HG03196 (cell line): ENCODE results near the gene POLH.

ENCODE experiments used
- ATAC-seq: cut with Tn5 transposase; IDR thresholded peaks from one replicate; pipeline ENCODE4 v1.9.1; 2021; ENCODE audit not compliant: unreplicated experiment

POLH gene

DNA sequence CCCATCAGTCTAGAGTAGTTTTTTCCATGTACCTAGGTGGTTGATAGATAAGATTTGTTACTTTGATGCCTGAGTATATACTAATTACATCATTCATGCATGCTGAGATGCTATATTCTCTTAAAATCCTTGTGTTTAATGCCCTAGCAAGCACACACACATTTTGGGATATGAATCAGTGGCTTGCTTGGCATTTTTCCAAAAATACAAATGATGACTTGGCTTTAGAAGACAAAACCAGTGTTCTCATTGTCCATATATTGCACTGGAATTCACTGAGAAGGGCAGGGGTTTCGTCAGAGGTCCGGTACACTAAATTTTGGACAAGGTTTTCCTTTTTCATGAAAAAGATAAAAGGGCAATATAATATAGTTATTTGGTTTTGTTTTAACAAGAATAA lies 28.2 kb downstream of the POLH start:
- no peak for ATAC-seq

GRCh38 chr6:43606019-43606418 lies 30.0 kb downstream of the POLH start:
- ATAC-seq, result no peak

DNA sequence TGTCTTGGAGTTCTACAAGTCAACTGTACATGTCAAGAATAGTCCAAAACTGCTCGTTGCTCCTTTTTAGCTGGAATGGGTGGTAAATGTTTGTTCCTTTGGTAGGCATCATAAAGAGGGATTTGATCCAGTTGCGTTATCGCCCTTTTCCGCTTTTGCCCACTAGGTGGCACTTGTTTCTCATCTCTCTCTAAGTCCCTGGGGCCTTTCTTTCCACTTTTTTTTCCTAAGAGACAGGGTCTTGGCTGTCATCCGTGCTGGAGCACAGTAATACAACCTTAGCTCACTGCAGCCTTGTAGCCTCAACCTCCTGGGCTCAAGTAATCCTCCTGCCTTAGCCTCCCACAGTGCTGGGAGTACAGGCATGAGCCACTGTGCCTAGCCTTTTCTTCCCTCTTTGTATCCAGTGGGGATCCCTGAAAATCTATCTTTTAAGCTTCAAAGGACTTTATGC lies 32.4 kb downstream of the POLH start:
- ATAC-seq, result no peak

DNA sequence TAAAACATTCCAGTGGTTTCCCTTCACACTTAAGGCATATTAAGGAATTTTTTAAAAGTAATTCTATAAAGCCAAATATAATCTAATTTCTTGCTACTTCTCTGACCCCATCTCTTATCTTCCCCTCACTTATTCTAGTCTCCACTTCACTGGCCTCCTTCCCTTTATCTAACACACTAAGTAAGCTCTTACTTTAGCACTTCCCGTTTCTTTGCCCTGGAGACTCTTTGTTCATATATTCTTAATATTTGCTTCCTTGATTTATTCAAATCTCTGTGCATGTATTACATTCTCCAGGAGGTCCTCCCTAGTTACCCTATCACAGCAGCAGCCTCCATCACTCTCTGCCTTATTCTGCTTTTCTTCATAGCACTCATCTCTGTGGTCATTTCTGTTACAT lies 32.8 kb downstream of the POLH start:
- no peak for ATAC-seq

- ATAC-seq, result no peak
These were observed 33.4 kb downstream of the POLH start for GRCh38 chr6:43609402-43609801.

- ATAC-seq, result no peak
These were observed 34.4 kb downstream of the POLH start for GRCh38 chr6:43610431-43610830.

GRCh38 chr6:43613721-43614395 lies 37.9 kb downstream of the POLH start:
- ATAC-seq, result no peak

GRCh38 chr6:43614396-43614730 lies 38.4 kb downstream of the POLH start:
- ATAC-seq, result no peak

GRCh38 chr6:43616725-43617472 lies 40.9 kb downstream of the POLH start:
- ATAC-seq, result no peak

- no peak for ATAC-seq
These were observed 45.3 kb downstream of the POLH start for GRCh38 chr6:43621078-43621835.

DNA sequence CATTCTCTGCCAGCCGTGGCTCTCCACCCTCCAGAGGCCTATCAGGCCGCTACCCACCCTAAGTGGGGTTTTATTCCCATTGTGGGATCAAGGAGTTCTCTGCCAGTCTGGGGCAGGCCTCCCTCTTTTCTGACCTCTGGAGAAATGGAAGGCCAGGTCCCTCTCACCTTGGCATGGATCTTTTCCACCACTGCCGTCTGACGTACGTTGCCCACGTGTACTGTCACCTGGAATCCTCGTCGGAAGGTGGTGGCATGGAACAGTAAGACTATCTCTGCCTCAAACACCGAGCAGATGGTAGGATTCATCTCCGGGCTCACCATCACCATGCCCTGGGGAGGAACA lies 45.8 kb downstream of the POLH start:
- ATAC-seq, result no peak

DNA sequence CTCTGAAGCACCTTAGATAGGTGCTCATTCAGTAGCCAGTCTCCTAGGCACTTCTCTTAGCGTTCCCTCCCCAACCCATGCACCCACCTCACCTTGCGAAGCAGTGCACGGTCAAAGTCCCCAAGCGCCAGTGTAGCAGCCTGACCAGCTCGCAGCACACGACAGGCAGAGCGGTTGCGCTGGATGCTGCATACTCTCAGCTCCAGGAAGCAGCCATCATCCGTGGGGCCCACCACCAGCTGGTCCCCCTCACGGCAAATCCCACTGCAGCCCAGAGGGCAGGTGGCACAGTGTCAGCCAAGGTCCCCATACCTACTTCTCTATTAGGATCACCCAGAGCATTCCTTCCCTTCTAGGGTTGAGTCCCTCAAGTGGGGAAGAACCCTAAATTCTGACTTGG lies 46.6 kb downstream of the POLH start:
- ATAC-seq, result no peak

- no peak for ATAC-seq
These were observed 48.1 kb downstream of the POLH start for GRCh38 chr6:43623880-43624785.

GRCh38 chr6:43624786-43625288 lies 48.9 kb downstream of the POLH start:
- ATAC-seq, result no peak

DNA sequence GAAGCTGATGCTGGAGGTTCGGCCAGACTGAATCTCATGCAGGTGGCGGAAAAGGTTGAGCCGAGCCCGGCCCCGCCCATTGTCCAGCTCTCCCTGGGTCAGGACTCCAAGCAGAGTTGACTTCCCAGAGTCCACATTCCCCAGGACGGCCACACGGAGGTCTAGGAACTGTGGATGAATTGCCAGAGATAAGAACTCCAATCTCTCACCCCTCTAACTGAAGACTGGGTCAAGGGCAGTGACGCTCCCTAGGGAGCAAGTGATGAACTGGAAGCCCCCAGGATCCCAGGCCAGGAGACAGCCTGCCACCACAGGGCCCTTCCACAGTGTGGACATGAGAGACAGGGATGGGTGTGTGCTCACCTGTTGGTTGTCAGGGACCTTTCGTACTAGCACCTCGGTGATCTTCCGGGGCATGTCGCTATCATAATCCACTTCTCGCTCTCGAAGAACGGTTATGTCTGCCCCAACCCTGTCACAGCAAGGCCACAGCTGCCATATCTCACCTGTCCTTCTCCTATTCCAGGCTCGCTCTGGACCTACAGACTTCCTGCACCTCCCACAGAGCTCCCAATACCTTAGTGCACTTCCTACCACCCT lies 49.5 kb downstream of the POLH start:
- no peak for ATAC-seq

DNA sequence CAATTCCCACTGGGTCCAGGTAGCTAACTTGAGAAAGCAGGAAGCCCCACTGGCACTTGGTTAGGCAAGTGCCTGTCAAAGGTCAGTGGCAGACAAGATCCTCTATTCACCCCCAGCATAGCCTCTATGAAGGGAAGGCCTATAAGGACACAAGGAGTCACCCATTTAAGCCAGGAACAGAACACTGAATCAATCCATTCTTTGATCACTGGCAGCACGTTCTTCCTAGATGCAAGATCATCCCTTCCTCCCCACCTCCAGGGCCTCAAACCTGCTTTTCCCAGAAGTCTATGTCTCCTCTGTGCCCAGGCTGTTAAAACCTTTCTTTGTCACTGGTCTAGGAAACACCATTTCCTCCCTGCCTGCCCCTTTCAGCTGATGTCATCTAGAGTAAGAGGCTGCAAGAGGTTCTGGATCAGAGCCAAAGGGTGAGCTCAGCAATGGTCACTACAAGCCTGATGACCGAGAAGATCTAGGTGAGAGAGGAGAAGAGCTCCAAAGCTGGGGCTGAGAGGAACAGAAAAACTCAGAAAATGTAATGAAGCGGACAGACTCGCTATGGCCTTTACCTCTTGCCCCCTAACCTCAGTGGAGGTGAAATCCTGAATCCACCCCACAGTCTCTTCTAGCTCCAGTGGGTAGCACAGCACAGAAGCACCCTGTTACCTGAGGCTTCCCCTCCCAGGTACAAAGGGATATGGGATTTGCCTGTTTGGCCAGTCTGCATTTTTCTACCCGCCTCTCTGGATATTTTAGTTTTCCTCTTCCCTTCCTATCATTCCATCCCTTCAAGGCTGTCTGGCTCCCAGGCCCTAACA lies 51.2 kb downstream of the POLH start:
- no peak for ATAC-seq

DNA sequence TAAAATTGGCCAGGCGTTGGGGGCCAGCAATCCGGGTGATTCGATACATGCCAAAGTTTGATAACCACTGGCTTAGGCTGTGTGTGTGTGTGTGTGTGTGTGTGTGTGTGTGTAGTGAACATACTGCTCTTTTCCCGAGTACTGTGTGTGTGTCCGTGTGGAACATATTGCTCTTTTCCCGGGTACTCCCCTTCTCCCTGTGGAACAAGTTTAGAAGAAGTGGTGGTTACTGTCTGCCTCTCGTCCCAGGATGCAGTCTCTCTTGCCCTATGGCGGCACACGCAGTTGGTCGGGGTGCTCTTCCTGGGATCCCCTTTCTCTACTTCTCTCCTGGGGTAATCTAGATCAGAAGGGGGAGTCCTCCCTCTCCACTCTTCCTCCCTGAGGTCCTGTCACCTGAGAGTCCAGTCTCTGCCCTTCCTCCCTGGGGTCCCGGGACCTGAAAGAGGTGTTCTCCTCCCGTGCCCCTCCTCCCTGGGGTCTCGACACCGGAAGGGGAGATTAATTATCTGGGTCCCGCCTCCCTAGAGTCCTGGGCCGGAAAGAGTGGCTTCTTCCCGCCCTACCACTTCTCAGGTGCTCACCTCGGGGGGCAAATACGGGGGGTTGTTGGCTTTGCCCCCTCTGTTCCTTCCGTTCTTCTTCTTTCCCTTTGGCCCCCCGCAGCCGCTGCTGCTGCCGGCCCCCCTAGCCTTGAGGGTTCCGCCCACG lies 52.6 kb downstream of the POLH start:
- no peak for ATAC-seq

DNA sequence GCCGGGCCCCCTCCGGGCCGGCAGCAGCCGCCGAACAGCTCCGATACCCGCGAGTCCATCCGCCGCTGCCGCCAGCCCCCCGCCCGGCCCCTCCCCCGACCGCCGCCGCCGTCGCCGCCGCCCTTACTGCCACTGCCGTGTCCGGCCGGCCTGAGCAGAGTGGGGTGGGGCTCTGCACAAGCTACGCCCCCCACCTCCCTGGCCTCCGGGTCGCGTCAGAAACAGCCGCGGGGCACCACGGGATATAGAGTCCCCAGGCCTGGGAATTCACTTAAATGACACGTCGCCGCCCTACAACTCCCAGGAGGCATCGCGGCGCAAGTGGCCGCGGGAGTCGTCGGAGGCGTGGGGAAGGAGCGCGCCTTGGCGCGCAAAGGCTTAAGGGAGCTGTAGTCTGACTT lies 53.1 kb downstream of the POLH start, which contains the start of gene GTPBP2:
GTPBP2 (minus strand) TSS at position 161 of the 401 bp plus-strand sequence; CDS start at position 59, 102 bp downstream.
- peak; percentile 82 for ATAC-seq
